DMS153 treated with DMSO at 0.1 percent for 48 hours (cell line): Measurements from ENCODE around the gene SRPRB.

Experiments used
- DNase-seq: peaks from one replicate; lab custom pipeline; 2025; ENCODE audit not compliant: unreplicated experiment; lab: John Stamatoyannopoulos, UW

The SRPRB gene

DNA sequence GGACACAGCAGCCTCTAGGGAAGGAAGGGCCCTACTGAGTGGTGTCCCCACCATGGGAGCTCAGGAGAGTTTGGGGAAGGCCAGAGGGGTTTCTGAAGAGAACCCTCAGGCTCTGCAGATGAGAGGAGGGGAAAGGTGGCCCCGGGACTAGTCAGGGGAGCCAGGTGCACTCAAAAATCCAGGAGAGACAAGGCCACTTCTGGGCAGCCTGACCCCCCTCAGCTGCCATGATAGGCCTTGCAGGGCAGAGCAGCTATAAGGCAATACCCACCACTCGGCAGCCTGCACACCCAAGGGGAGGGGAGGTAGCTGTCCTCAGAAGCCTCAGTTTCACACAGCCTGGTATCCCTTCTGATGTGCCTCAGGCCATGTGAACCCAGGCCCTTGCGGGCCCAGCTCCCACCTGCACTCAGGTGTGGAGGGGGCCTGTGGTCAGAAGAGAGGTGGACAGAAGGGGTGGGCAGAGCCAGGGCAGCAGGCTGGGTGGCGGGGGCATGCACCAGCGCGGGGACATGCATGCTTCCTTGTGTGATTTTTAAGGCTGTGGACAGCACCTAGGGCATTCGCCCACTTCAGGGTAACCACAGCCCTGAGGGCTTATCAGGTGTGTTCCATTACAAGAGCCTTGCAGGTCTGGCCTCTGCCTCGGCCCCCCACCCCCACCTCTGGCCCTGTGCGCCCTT is 34.6 kb downstream of the SRPRB start:
- no peak for DNase-seq

DNA sequence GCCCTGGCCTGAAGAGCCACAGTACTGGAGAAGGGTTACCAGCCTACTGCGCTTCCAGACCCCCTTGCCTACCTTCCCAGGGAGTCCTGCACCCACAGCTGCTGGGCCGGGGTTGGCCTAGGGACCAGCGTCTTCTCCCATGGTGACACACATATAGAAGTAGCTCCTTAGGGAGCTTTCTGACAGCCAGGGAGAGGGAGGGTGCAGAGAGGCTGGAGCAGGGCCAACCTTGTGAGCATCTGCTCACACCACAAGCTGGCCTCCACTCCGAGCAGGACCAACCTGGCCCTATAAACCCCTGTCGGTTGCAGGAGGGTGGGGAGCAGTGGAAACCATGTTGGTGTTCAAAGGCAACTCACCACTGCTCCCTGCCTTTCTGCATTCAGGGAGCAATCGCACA is 35.2 kb downstream of the SRPRB start:
- no peak for DNase-seq

DNA sequence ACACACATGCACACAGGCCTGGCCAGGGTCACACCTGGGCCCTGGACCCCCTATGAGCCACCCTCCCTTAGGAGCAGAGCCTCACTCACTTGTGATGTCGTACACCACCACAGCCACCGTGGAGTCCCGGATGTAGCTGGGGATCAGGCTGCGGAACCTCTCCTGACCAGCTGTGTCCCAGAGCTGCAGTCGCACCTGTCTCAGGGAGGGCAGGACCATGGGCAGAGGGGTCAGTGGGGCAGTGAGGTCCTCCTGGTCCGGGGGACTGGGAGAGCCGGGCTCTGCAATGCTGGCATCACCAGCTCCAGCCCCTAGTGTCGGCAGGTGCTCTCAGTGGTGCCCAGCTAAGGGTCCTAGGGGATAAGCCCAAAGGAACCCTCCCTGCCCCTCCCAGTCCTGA is 35.6 kb downstream of the SRPRB start:
- no peak for DNase-seq

DNA sequence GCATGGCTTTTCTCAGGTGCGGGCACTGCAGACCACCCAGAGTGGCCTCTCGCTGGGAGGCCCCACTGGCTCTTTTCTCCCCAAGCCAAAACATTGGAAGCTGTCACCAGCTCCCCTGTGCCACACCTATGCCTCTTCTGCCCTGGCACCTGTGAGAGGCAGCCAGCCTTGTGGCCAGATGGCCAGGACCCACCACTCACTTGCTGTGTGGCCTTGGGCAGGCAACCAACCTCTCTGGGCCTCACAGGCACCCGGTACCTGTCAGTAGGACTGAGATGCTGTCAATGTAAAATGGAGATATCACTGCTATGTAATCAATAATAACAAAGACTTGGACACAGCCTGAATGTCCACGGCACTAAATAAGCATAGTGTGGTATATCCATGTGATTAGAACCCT is 36.5 kb downstream of the SRPRB start:
- no peak for DNase-seq

DNA sequence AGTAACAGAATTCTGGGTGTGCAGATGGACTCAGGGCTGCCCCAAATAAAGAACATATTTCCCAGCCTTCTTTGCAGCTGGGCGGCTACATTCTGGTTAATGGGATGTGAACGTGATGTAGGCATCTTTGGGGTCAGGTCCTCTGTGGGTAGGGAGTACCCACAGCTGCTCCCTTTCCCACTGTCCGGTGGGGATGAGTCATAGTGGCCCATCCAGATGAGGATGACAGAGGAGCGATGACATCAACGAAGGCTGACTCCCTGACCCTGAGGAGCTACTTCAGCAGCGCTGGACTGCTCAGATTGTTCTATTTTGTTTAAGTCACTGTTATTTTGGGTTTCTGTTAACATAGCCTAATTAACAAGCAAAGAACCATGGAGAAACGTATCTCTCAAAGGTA is 38.0 kb downstream of the SRPRB start:
- no peak for DNase-seq

DNA sequence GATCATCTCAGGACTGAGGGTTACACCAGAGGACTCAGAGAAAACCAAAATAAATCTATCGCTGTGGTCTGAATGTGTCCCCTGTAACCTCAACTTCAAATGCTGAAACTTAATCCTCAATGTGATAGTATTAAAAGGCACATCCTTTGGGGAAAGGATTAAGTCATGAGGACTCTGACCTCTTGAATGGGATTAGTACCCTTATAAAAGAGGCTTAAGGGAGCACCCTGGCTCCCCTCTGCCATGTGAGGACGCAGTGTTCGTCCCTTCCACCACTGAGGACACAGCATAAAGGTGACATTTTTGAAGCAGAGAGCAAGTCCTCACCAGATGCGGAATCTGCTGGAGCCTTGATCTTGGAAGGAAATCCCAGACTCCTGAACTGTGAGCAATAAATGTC is 39.5 kb downstream of the SRPRB start:
- DNase-seq, result no peak

DNA sequence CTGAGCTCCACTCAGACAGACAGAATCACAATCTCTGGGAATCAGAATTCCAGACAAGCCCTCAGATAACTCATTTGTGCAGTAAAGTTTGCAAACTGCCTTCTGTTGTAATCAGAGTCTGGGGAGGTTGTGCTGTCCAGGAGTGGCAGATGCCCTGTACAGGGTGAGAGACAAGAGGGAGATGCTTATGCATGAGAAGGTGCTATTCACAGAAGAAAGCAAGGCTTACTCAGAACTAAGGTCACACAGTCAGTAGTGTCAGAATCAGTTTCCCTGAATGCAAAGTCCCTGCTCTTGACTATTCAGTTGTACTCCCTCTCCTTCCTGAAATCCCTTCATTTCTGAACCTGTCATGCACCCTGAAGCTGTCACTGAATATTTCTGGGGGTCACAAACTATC is 43.7 kb downstream of the SRPRB start:
- DNase-seq, result no peak

DNA sequence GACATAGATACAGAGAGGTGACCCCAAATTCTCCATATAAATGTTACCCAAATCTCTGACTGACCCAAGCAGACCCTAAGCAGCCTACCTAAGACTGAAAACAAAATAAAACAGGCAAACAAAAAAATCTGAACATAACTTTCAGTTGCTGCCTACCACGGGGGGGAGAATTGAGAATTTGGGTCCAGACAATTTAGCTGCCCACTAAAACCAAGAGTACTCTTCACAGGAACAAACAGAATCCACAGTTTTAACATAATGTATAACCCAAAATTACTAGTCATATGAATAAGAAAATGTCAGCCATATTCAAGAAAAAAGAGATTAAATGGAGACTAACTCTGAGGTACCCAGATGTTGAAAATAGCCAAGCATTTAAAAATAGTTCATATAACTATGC is 44.4 kb downstream of the SRPRB start:
- DNase-seq, result no peak

DNA sequence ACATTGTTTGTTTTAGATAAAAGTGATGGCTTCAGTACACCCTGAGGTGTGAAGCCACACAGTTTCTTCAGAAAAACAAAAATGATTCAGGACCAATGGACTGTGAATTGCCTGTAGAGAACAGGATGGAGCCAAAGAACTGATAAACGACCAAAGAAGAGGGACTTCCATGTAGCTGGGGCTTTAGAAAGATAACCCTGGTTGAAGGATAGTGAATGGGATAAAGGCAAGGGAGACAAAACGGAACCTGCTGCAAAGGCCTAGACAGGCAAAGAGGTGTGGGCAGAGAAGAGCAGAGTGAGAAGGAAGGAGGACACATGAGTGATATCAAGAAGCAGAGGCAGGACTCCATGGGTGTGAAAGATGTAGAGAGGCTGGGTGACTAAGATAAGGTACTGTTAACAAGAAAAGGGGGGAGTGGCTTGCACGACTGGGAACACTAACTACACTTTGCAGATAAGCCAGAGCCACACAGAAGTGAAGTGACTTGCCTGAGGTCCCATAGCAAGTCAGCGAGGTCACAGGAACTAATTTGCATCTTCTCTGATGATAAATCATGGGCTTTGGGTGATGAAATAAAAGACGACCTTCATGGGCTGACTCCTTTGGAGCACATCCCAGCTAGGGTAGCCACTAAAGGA is 45.8 kb downstream of the SRPRB start:
- no peak for DNase-seq

DNA sequence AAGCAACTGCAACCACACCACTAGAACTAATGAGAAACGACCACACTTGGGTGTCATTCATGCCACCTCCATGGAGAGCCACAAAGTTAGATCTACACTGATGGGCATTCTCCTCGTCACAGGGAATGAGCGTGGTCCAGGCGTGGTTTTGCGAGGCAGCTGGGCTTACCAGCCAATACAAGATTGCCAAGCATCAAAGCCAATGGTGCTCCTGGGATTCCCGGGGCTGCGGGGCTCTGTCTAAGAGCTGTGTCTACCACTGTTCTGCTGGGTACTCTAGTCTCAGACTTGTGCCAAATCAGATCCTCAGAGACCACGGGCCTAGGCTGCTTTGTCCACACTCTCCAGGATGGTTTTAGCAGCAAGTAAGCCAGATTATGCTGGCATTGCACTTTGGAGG is 46.3 kb downstream of the SRPRB start:
- no peak for DNase-seq

DNA sequence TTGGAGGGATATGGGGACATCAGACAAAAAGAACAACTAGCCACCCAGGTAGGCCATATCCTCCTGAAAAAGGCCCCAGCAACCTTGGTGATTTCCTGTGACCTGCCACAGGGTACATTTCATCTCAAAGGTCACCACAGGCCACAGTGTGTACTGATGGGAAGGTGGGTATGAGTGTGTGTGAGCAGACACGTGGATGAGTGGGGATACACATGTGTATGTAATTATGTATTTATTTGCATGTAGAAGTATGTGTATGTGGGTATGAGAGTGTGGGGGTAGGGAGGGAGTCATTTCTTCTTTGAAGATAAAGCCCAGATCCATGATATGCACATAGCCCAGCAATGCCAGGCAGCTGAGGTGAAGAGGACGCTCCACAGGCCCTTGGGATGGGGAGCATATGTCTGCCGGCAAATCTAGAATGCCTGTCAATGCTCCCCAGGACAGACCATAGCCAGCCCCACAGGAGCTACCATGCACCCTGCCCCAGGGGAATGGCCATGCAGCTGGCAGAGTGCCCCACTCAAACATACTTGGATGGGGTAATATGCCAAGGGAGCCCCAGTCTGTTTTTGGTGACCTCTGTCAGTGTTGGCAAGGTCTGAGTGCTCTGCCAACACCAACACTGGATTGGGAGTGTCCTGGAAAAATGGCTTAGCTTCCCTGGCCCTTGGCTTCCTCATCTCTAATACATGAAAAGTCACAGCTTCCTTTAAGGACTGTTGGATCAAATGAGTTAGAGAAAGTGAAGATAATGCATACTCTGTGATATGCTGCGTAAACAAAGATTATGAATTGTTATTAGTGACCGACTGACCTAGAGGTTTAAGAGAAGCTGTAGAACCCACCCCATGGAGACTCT is 47.7 kb downstream of the SRPRB start:
- DNase-seq, result no peak

DNA sequence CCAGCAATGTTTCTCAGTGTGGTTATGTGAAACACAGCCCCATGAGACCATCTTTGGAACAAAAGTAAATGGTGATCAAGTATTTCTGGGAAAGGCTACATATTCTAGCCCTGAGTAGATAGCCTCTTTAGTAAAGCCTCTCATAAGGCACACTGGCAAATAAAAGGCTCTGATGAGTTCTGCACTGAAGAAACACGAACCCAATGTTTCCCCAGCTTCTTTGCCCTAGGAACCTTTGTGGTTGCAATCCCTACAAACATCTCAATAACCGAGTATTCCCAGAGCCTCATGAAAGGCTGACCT is 48.3 kb downstream of the SRPRB start:
- DNase-seq, result no peak

DNA sequence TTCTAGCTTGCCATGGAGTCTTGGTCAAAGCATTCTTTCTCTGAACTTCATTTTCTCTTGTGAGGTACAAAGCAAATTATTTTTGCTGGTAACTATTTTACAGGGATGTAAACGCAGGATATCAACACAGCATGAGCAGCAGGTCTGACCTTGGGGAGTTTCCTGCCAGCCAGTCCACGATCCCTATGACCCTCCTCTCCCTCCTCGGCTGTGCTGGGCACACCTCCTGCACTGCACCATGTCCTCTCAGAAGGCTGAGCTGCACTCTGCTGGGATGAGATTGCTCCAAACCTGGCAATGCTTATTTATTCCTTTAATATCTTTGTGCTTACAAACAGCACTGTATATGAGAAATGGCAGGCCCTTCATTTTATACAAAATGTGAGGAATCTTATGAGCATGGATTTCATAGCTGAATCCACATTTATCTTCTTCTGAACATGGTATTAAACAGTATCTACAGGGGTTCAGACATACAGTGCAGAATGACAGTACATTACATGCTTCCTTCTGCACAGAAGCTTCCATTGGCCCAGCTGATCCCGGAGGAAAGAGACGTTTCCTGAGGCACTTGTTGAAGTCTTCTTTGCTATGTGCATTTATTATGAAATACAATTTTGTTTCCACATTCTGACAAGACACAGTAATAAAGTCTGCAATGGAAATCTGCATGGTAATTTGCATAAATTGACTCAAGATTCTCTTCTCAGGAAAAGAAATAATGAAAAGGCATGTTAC is 48.8 kb downstream of the SRPRB start:
- DNase-seq, result no peak

DNA sequence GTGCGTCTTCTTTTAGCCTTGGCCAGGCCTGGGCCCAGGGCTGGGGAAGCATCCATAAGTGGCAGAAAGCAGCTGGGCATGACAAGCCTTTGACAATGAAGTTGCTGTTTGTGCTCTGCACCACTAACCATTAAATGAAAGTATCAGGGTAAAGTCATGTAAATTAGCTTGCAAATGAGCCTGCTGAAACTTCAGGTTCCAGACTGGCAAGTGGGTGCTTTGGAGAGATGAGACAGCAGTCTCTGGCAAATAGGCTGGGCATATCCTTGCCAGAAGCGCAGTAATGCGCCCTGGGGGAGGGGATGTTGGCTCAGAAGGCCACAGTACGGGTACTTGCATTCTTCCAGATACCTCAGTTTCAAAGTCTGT is 49.4 kb downstream of the SRPRB start:
- no peak for DNase-seq

DNA sequence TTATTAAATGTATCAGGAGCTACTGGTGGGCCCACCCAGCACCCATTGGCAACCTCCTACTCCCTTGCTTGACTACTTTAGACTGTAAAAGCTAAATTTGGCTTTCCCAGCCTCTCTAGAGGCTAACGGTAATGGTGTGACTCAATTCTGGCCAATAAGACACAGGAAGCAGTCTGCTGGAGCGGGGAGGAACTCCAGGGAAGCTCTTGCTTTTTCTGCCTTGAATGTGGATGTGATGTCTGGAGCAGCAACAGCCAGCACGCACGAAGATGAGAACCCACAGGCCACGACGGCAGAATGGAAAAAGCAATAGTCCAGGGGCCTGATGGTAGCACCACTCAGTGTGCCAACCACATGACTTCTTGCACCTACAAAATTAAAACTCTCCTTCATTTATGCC is 50.2 kb downstream of the SRPRB start:
- no peak for DNase-seq

DNA sequence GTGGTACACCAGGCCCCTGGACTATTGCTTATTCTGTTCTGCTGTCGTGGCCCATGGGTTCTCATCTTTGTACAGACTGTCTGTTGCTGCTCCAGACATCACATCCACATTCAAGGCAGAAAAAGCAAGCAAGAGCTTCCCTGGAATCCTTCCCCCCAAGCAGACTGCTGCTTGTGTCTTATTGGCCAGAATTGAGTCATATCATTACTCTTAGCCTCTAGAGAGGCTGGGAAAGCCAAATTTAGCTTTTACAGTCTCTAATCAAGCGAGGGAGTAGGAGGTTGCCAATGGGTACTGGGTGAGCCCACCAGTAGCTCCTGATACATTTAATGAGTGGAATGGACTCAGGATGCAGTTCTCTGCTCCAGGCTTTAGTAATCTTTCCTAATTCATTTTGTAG is 50.7 kb downstream of the SRPRB start:
- no peak for DNase-seq

DNA sequence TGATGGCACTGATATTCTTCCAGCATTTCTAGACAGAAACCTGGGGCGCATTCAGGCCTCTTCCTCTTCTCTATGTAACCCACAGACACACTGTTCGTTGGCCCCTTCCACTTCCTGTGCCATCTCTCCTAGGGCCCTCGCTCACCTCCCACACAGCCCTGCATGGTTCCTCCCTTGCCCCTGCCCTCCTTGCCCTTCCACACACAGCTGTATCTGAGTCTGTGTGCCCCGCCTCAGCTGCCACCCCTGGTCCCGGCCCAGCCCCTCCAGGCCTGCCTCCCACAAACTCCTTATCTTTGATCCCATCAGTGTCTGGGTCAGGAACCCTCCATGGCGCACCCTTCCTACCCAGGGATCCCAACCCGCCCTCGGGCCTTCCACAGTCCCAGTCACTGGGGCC is 52.2 kb downstream of the SRPRB start:
- no peak for DNase-seq

DNA sequence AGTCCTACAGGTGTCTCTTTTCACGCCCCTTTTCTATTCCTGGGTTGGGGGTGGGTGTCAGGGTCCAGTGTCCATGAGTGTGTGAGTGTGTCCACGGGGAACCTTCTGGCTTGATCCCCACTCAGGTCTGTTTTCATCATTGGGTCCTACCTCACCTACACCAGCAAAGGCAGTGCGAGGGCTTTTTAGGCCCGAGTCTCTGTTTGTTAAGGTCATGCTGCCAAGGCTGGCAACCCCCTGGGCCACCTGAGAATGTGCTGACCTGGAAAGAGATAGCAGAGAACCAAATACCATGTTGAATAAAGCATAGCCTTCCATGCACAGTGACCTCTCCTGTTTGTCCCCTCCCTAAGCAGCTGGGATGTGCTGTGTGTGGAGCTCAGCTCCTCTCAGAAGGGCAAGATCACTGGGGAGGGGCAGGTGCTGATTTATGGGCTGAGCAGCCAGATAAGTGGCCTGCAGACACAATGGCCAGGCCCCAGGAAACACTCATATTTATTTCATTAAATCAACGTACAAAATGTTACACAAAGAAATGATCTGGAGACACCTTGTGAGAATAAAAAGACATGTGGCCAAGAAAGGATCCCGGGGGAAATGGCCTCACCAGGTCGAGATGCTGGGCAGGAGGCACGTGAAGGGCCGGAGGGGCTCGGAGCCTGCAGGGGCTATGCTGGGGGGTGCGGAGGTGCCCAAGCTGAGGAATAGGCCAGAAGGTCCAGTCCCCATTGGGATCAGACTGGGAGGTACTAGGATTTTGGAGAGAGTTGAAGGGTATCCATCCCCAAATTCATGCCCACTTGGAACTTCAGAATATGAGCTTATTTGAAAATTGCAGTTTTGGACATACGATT is 54.0 kb downstream of the SRPRB start:
- no peak for DNase-seq

DNA sequence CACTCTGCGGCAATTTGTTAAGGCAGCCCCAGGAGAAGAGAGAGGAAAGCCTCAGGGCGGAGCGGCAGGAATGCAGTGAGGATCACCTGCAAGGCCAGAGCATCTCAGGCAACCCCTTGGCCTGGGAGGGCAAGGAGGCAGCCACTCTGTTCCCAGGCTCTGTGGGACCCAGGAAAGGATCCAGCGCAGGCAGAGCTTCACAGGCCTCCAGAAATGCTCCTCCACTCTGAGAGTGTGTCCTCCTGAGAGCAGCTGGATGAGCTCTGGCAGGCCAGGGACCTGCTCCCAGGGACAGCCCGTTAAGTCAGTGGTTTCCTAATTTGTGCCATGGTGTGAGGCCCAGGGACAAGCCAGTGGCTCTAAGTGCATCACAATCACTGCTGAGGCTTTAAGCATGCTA is 54.9 kb downstream of the SRPRB start:
- DNase-seq, result no peak

DNA sequence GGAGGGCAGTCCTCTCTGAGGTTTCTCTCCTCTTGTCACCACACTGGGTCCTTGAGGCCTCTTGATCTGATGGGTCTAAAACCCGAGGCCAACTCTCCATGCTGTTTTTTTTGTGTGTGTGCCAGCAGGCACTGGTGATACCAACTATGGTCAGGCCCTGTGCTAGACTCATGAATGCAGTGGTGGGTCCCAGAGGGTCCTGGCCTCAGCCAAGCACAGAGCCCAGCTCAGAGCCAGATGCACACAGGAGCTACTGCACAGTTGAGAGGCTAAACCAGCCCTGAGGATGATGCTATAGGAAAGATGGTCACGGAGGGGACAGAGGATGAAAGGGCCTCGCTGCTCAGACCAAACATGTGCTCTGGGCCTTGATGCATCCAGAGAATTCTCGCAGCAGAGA is 56.5 kb downstream of the SRPRB start:
- no peak for DNase-seq

DNA sequence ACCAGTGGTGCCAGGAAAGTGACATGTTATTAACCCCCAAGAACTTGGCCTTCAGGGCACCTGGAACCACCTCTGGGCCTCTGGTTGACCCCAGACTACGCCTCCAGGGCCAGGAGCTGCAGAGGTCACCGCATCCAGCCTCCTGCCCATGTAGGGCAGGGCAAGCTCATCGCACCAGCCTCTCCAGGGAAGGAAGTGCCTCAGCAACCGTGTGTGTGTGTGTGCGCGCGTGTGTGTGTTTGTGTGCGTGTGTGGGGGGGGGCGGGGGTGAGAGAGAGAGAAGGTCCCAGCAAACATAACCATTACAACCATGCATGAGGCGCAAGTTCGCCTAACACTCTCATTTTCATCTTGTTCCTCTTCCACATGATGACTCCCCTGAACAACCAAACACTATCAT is 58.3 kb downstream of the SRPRB start:
- no peak for DNase-seq
